ENCODE measurements around the gene NUDT16L1.

GRCh38 chr16:4697848-4698291 lies 4.5 kb downstream of the NUDT16L1 start:
- TF ChIP-seq POLR2A (IDR thresholded peaks at IDR 0.05) (peak; percentile 19), POLR2AphosphoS5 (IDR thresholded peaks at IDR 0.05) (no peak), EP300 (IDR thresholded peaks at IDR 0.05; ENCODE audit: low read depth) (no peak)
- TF ChIP-seq, protein P1, sequence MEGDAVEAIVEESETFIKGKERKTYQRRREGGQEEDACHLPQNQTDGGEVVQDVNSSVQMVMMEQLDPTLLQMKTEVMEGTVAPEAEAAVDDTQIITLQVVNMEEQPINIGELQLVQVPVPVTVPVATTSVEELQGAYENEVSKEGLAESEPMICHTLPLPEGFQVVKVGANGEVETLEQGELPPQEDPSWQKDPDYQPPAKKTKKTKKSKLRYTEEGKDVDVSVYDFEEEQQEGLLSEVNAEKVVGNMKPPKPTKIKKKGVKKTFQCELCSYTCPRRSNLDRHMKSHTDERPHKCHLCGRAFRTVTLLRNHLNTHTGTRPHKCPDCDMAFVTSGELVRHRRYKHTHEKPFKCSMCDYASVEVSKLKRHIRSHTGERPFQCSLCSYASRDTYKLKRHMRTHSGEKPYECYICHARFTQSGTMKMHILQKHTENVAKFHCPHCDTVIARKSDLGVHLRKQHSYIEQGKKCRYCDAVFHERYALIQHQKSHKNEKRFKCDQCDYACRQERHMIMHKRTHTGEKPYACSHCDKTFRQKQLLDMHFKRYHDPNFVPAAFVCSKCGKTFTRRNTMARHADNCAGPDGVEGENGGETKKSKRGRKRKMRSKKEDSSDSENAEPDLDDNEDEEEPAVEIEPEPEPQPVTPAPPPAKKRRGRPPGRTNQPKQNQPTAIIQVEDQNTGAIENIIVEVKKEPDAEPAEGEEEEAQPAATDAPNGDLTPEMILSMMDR (IDR thresholded peaks at IDR 0.05), result no peak

All from transverse colon (tissue), 4 donors.